B cell (primary cell): Measurements from ENCODE around the gene PDC. TPM values are rescaled to one million over a fixed set of nuclear protein-coding genes. Genes with fewer than 3 reads are reported as not detected.
"Not testable (repeated sequence)": the region's sequence is repeated elsewhere in the genome, so short reads cannot be mapped to it uniquely, and the experiment has no call there.

ENCODE experiments used
- ATAC-seq: fragments of 200-7000 bp; cut with Tn5 transposase; one replicate; pipeline ENCODE4 v1.10.0; 2021; ENCODE audit warnings: low read depth, mild to moderate bottlenecking, moderate number of reproducible peaks, moderate library complexity
- CTCF ChIA-PET: fragments of 350-600 bp; sonication (Branson Sonifier 250); formaldehyde crosslinking; loops from one replicate; lab custom pipeline; 2021; ENCODE audit warnings: antibody characterized with exemption, inconsistent platforms; lab: Charles Lee
- POLR2A ChIA-PET: fragments of 350-600 bp; sonication (Branson Sonifier 250); formaldehyde crosslinking; loops from one replicate; lab custom pipeline; 2021; ENCODE audit warnings: antibody characterized with exemption; lab: Charles Lee
- DNase-seq: peaks from one replicate; pipeline ENCODE4 v3.0.0; 2013
- H2AFZ ChIP-seq: 2 replicates; pipeline ENCODE4 v1.6.1; 2012; ENCODE audit warnings: mild to moderate bottlenecking, low read depth, low read length; ENCODE audit not compliant: insufficient read depth, poor library complexity, severe bottlenecking
- H3K27ac ChIP-seq, 2 donors: 1 replicate in 1 of 2; 2 replicates in 1 of 2; pipeline ENCODE4 v1.5.1; 2012 to 2013; ENCODE audit warnings: low read length in 2 of 2, mild to moderate bottlenecking in 2 of 2, moderate library complexity in 1 of 2
- H3K27me3 ChIP-seq, 4 experiments: fragments of 200-600 bp in 1 of 4; sonication (generic) in 1 of 4; replicated peaks in 1 of 4; 1 replicate in 2 of 4; 2 replicates in 2 of 4; pipeline versions ENCODE4 v1.6.1 to v1.7.0; 2013 to 2016; ENCODE audit warnings: low read length in 3 of 4, mild to moderate bottlenecking in 2 of 4, mixed read lengths in 1 of 4, moderate library complexity in 1 of 4; ENCODE audit not compliant: insufficient read depth in 4 of 4, control insufficient read depth in 3 of 4; ENCODE audit errors: control extremely low read depth in 1 of 4
- H3K36me3 ChIP-seq, 2 experiments: replicated peaks in 1 of 2; 1 replicate in 1 of 2; 2 replicates in 1 of 2; pipeline versions ENCODE4 v1.6.1 to v1.7.1; 2013; ENCODE audit warnings: low read length in 1 of 2; ENCODE audit not compliant: insufficient read depth in 2 of 2, control insufficient read depth in 1 of 2; ENCODE audit errors: control extremely low read depth in 1 of 2, extremely low read depth in 1 of 2
- H3K4me1 ChIP-seq, 2 donors: fragments of 200-600 bp in 1 of 2; sonication (generic) in 1 of 2; 1 replicate in 1 of 2; 2 replicates in 1 of 2; pipeline versions ENCODE4 v1.5.1 to v1.6.1; 2013 to 2017; ENCODE audit warnings: low read length in 2 of 2; ENCODE audit not compliant: control insufficient read depth in 2 of 2, insufficient read depth in 2 of 2
- H3K4me2 ChIP-seq: replicated peaks from 2 replicates; pipeline ENCODE3; 2012; ENCODE audit warnings: mild to moderate bottlenecking, low read depth, low read length; ENCODE audit not compliant: poor library complexity, severe bottlenecking
- H3K4me3 ChIP-seq, 5 experiments: fragments of 200-600 bp in 1 of 5; sonication (generic) in 1 of 5; 1 replicate in 3 of 5; 2 replicates in 2 of 5; pipeline versions ENCODE4 v1.5.1 to v1.7.0; 2011 to 2016; ENCODE audit warnings: low read length in 4 of 5, mild to moderate bottlenecking in 4 of 5, low read depth in 2 of 5, control low read depth in 1 of 5, moderate library complexity in 1 of 5; ENCODE audit not compliant: insufficient read depth in 1 of 5; ENCODE audit errors: control extremely low read depth in 1 of 5, extremely low read depth in 1 of 5
- H3K79me2 ChIP-seq: fragments of 200-600 bp; sonication (generic); one replicate; pipeline ENCODE4 v1.6.0; 2016; ENCODE audit warnings: low read length; ENCODE audit not compliant: control insufficient read depth, insufficient read depth
- H3K9ac ChIP-seq: fragments of 200-600 bp; sonication (generic); 2 replicates; pipeline ENCODE4 v1.6.1; 2017; ENCODE audit warnings: mild to moderate bottlenecking, low read length, moderate library complexity
- H3K9me3 ChIP-seq, 3 donors: one replicate each; pipeline versions ENCODE4 v1.6.1 to v1.7.1; 2013; ENCODE audit warnings: low read length in 2 of 3; ENCODE audit not compliant: control insufficient read depth in 2 of 3, insufficient read depth in 1 of 3; ENCODE audit errors: control extremely low read depth in 1 of 3
- H4K20me1 ChIP-seq: 2 replicates; pipeline ENCODE4 v1.6.0; 2012; ENCODE audit warnings: mild to moderate bottlenecking, low read length; ENCODE audit not compliant: insufficient read depth, control insufficient read depth, poor library complexity, severe bottlenecking
- H3K27ac Mint-ChIP-seq: one replicate; pipeline ENCODE4 v1.8.0; 2021; ENCODE audit warnings: mixed read lengths
- H3K27me3 Mint-ChIP-seq: one replicate; pipeline ENCODE4 v1.8.0; 2021; ENCODE audit warnings: mixed read lengths
- H3K4me1 Mint-ChIP-seq: one replicate; pipeline ENCODE4 v1.8.0; 2021; ENCODE audit warnings: mixed read lengths
- H3K4me3 Mint-ChIP-seq: one replicate; pipeline ENCODE4 v1.8.0; 2021; ENCODE audit warnings: mixed read lengths
- H3K9me3 Mint-ChIP-seq: one replicate; pipeline ENCODE4 v1.8.0; 2022; ENCODE audit warnings: mixed read lengths; ENCODE audit not compliant: insufficient read depth
- CTCF ChIP-seq: fragments of 200-600 bp; IDR thresholded peaks from one replicate; pipeline ENCODE4 v1.8.0; 2022; ENCODE audit warnings: antibody characterized with exemption, mild to moderate bottlenecking
- EZH2 ChIP-seq: IDR thresholded peaks from 2 replicates; pipeline ENCODE4 v1.6.1; 2012; ENCODE audit warnings: borderline replicate concordance, low read depth, mild to moderate bottlenecking, moderate library complexity, low read length; ENCODE audit not compliant: insufficient read depth, poor library complexity, severe bottlenecking
- WGBS: methylation state at CpG from one replicate; pipeline ENCODE4 v1.1.5; 2013; ENCODE audit warnings: missing lambda C conversion rate; ENCODE audit not compliant: insufficient coverage; 5-methylcytosine and 5-hydroxymethylcytosine counted together
- intact Hi-C: fragments of 100-400 bp; cut with micrococcal nuclease; formaldehyde crosslinking; loops from one replicate; pipeline ENCODE4 v1.10.0; 2022
- polyA plus RNA-seq: library from polyadenylated mRNA; depleted of rRNA; stranded (reverse); fragments of >200 nt; gene quantifications from 2 replicates; pipeline ENCODE4 v1.2.3, GENCODE V29; 2012
- total RNA-seq, 2 donors: library from RNA; stranded (reverse); fragments of 120-200 nt in 1 of 2; gene quantifications; 1 replicate in 1 of 2; 2 replicates in 1 of 2; pipeline versions ENCODE4 v1.2.3 to v1.2.4, GENCODE V29; 2013 to 2022

The PDC gene
- total and polyA plus RNA-seq, 2 donors (not counting 1 experiment from before 2014, with no cell fraction given) = not detected

- H3K79me2 ChIP-seq = no peaks in the 10 kb centered on the region
- Mint-ChIP-seq H3K9me3 (no peaks in the 10 kb centered on the region), H3K4me1 (no peaks in the 10 kb centered on the region), H3K4me3 (no peak overlapping the region), H3K27ac (no peak overlapping the region), H3K27me3 (no peaks in the 10 kb centered on the region)
- no peak overlapping the region for H3K4me2 ChIP-seq
- ChIA-PET CTCF (interaction anchor here (0.7 to 1.1 kb wide), 4 partner anchors 28 to 583 kb away, joined by 3 to 6 read pairs (median 4); partner anchors contain the start of genes ODR4 and TPR), POLR2A (no interaction called here)
- no peak overlapping the region for H2AFZ ChIP-seq
- TF ChIP-seq CTCF = no peak
- no peak for TF ChIP-seq EZH2
- no peaks in the 10 kb centered on the region for H3K9me3 ChIP-seq
- no peak for DNase-seq
- no peak overlapping the region for H3K27ac ChIP-seq
- H3K4me3 ChIP-seq = no peak overlapping the region
- peaks cover 13 to 35% of the 10 kb centered on the region in 2 experiments for H3K36me3 ChIP-seq
- no peak overlapping the region for H3K9ac ChIP-seq
- no peaks in the 10 kb centered on the region for H3K27me3 ChIP-seq
- H4K20me1 ChIP-seq = no peaks in the 10 kb centered on the region
- ATAC-seq = no peak
- intact Hi-C loops = no loop called here
- no peaks in the 10 kb centered on the region for H3K4me1 ChIP-seq
These were observed 57.3 kb downstream of the PDC start for GRCh38 chr1:186403632-186404031.

- H3K9me3 ChIP-seq, H3K79me2 ChIP-seq, H4K20me1 ChIP-seq, CTCF ChIA-PET, H3K27ac Mint-ChIP-seq, H3K4me1 Mint-ChIP-seq, DNase-seq, H2AFZ ChIP-seq, ATAC-seq, H3K9me3 Mint-ChIP-seq, H3K4me3 ChIP-seq, H3K4me1 ChIP-seq, intact Hi-C loops, H3K27ac ChIP-seq, H3K9ac ChIP-seq, H3K27me3 Mint-ChIP-seq, H3K4me2 ChIP-seq, H3K4me3 Mint-ChIP-seq, POLR2A ChIA-PET, H3K27me3 ChIP-seq: not testable (repeated sequence)
- H3K36me3 ChIP-seq = peaks cover 13 to 22% of the 10 kb centered on the region in 2 experiments
- 100% methylated on average over 2 of the region's 2 CpGs for WGBS
These were observed 59.5 kb downstream of the PDC start for GRCh38 chr1:186401446-186401845.

Other genes with a start within 250 kb of the PDC start
- 0.07 TPM in 1 of 2 replicates, not detected in the other for gene PRG4, start 164.8 kb downstream of the PDC start, total RNA-seq
- not detected in 2 replicates for gene PRG4, start 164.8 kb downstream of the PDC start, polyA plus RNA-seq
- 141 and 144 TPM in 2 replicates for gene TPR, start 85.9 kb downstream of the PDC start, total RNA-seq
- gene TPR, start 85.9 kb downstream of the PDC start, polyA plus RNA-seq = 19.9 and 30.0 TPM in 2 replicates
- 15.0 and 17.2 TPM in 2 replicates for gene ODR4, start 85.3 kb downstream of the PDC start, total RNA-seq
- gene ODR4, start 85.3 kb downstream of the PDC start, polyA plus RNA-seq = 6.6 and 8.4 TPM in 2 replicates
- gene PTGS2, start 219.3 kb upstream of the PDC start, total RNA-seq = 0.07 TPM in 1 of 2 replicates, not detected in the other
- 0.27 and 0.85 TPM in 2 replicates for gene PTGS2, start 219.3 kb upstream of the PDC start, polyA plus RNA-seq